BLaER1 treated with 17β-estradiol and CSF1 and Interleukin-3, amounts not matched to agents 10 nM and 100 nM (cell line): ENCODE results near the gene ADAMTS3.

Experiments used
- H3K27ac ChIP-seq, 11 experiments: shearing (Covaris generic); formaldehyde crosslinking; 2 replicates each; pipeline ENCODE4 v1.8.1; 2022
- H3K27me3 ChIP-seq, 11 experiments: shearing (Covaris generic); formaldehyde crosslinking; 2 replicates each; pipeline ENCODE4 v1.8.1; 2022
- H3K36me3 ChIP-seq, 11 experiments: shearing (Covaris generic); formaldehyde crosslinking; 2 replicates each; pipeline ENCODE4 v1.8.1; 2022
- H3K4me1 ChIP-seq, 10 experiments: shearing (Covaris generic); formaldehyde crosslinking; 2 replicates each; pipeline ENCODE4 v1.8.1; 2022
- H3K4me2 ChIP-seq, 11 experiments: shearing (Covaris generic); formaldehyde crosslinking; 2 replicates each; pipeline ENCODE4 v1.8.1; 2022
- H3K4me3 ChIP-seq, 10 experiments: shearing (Covaris generic); formaldehyde crosslinking; 2 replicates each; pipeline ENCODE4 v1.8.1; 2022
- H3K9ac ChIP-seq, 11 experiments: shearing (Covaris generic); formaldehyde crosslinking; 2 replicates each; pipeline ENCODE4 v1.8.1; 2022
- H3K9me3 ChIP-seq, 11 experiments: shearing (Covaris generic); formaldehyde crosslinking; replicated peaks in 1 of 11; 2 replicates each; pipeline ENCODE4 v1.8.1; 2022
- H4K20me1 ChIP-seq, 11 experiments: shearing (Covaris generic); formaldehyde crosslinking; 2 replicates each; pipeline ENCODE4 v1.8.1; 2022
- Cebpa-rat ChIP-seq, 11 experiments: shearing (Covaris generic); IDR thresholded peaks; 2 replicates each; pipeline ENCODE4 v1.8.1; 2022

Gene ADAMTS3

GRCh38 chr4:72280252-72280651 lies 288.8 kb downstream of the ADAMTS3 start:
- H3K4me1 ChIP-seq, result peaks cover 0 to 7% (median 0%) of the 10 kb centered on the region in 10 experiments; a peak in 2 of 20 replicates
- no peak for TF ChIP-seq Cebpa-rat (IDR thresholded peaks at IDR 0.05)

GRCh38 chr4:72275381-72275780 lies 293.6 kb downstream of the ADAMTS3 start:
- H3K4me3 ChIP-seq, result no peak overlapping the region
- H3K4me2 ChIP-seq, result no peak overlapping the region
- 0 out of 22 replicates have a peak, but pooled peaks cover 0 to 6% (median 0%) of the 10 kb centered on the region in 11 experiments for H3K9me3 ChIP-seq
- no peak overlapping the region for H3K27ac ChIP-seq
- no peaks in the 10 kb centered on the region for H3K27me3 ChIP-seq
- no peak for TF ChIP-seq Cebpa-rat (IDR thresholded peaks at IDR 0.05)
- H4K20me1 ChIP-seq, result no peaks in the 10 kb centered on the region
- no peak overlapping the region for H3K9ac ChIP-seq
- no peaks in the 10 kb centered on the region for H3K36me3 ChIP-seq
- H3K4me1 ChIP-seq, result peaks cover 0 to 6% (median 0%) of the 10 kb centered on the region in 10 experiments; a peak in 1 of 20 replicates

More at GRCh38 chr4:72280252-72280651, 288.8 kb downstream of the ADAMTS3 start:
- H3K36me3 ChIP-seq, result no peaks in the 10 kb centered on the region
- no peak overlapping the region for H3K27ac ChIP-seq
- H4K20me1 ChIP-seq, result no peaks in the 10 kb centered on the region
- no peak overlapping the region for H3K4me3 ChIP-seq
- H3K9ac ChIP-seq, result no peak overlapping the region
- no peaks in the 10 kb centered on the region for H3K9me3 ChIP-seq
- H3K27me3 ChIP-seq, result no peaks in the 10 kb centered on the region
- no peak overlapping the region for H3K4me2 ChIP-seq

- Histone ChIP-seq H3K4me3 (no peak overlapping the region), H3K27me3 (no peaks in the 10 kb centered on the region), H3K36me3 (no peaks in the 10 kb centered on the region), H4K20me1 (no peaks in the 10 kb centered on the region), H3K27ac (no peak overlapping the region), H3K9me3 (peaks cover 0 to 6% (median 0%) of the 10 kb centered on the region in 11 experiments; a peak in 1 of 22 replicates), H3K4me1 (peaks cover 0 to 6% (median 0%) of the 10 kb centered on the region in 10 experiments; a peak in 1 of 20 replicates), H3K9ac (no peak overlapping the region), H3K4me2 (no peak overlapping the region)
- no peak for TF ChIP-seq Cebpa-rat (IDR thresholded peaks at IDR 0.05)
These were observed 294.8 kb downstream of the ADAMTS3 start for GRCh38 chr4:72274251-72274650.

DNA sequence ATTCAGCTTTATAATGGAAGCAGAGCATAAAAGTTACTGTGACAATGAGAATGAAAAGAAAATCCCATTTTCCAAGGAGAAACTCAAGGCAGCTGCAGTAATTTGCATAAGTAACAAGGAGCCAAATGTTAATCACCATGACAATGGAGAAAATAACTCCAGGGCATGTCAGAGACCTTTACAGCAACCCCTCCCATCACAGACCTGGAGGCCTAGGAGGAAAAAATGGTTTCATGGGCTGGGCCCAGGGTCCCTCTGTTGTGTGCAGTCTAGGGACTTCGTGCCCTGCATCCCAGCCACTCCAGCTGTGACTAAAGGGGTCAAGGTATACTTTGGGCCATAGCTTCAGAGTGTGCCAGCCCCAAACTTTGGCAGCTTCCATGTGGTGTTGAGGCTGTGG lies 313.8 kb downstream of the ADAMTS3 start:
- TF ChIP-seq Cebpa-rat (IDR thresholded peaks at IDR 0.05), result no peak
- Histone ChIP-seq H3K4me2 (no peak overlapping the region), H3K4me3 (no peak overlapping the region)

GRCh38 chr4:72243641-72244040 lies 325.4 kb downstream of the ADAMTS3 start:
- Histone ChIP-seq H3K27me3 (no peaks in the 10 kb centered on the region), H4K20me1 (no peaks in the 10 kb centered on the region), H3K36me3 (no peaks in the 10 kb centered on the region), H3K4me2 (no peak overlapping the region), H3K27ac (no peak overlapping the region), H3K4me1 (peaks cover 0 to 9% (median 0%) of the 10 kb centered on the region in 10 experiments; a peak in 2 of 20 replicates), H3K9me3 (no peaks in the 10 kb centered on the region), H3K9ac (no peak overlapping the region), H3K4me3 (no peak overlapping the region)
- TF ChIP-seq Cebpa-rat (IDR thresholded peaks at IDR 0.05), result no peak

More for the DNA sequence above, 313.8 kb downstream of the ADAMTS3 start:
- Histone ChIP-seq H3K27ac (no peak overlapping the region), H4K20me1 (no peaks in the 10 kb centered on the region), H3K27me3 (no peaks in the 10 kb centered on the region), H3K36me3 (no peaks in the 10 kb centered on the region), H3K9me3 (peaks cover 14 to 23% (median 17%) of the 10 kb centered on the region in 11 experiments; a peak in 21 of 22 replicates), H3K9ac (no peak overlapping the region), H3K4me1 (no peaks in the 10 kb centered on the region)

GRCh38 chr4:72239487-72240116 lies 329.4 kb downstream of the ADAMTS3 start:
- Histone ChIP-seq H3K4me1 (peaks cover 0 to 9% (median 0%) of the 10 kb centered on the region in 10 experiments; a peak in 2 of 20 replicates), H3K27ac (no peak overlapping the region), H4K20me1 (no peaks in the 10 kb centered on the region), H3K4me3 (no peak overlapping the region), H3K27me3 (no peaks in the 10 kb centered on the region), H3K9me3 (no peaks in the 10 kb centered on the region), H3K9ac (no peak overlapping the region), H3K4me2 (no peak overlapping the region), H3K36me3 (no peaks in the 10 kb centered on the region)
- TF ChIP-seq Cebpa-rat (IDR thresholded peaks at IDR 0.05), result no peak
